RWPE1 (cell line): ENCODE measurements around the gene CACNA1S.
A peak's percentile ranks its signal among the peaks of the same experiment; 100 is the strongest.

Source experiments
- CTCF ChIA-PET: fragments of 350-600 bp; sonication (Branson Sonifier 250); formaldehyde crosslinking; extraction: SDS; loops from one replicate; lab custom pipeline; 2021; lab: Yijun Ruan, JAX
- POLR2A ChIA-PET: fragments of 400-600 bp; formaldehyde crosslinking; extraction: SDS; loops from one replicate; lab custom pipeline; 2020; ENCODE audit warnings: antibody characterized with exemption; ENCODE audit not compliant: low non-redundant PET; lab: Yijun Ruan, JAX
- DNase-seq: peaks from one replicate; pipeline ENCODE4 v3.0.0; 2012; ENCODE audit warnings: low spot score
- H3K27ac ChIP-seq: fragments of 450-650 bp; 2 replicates; pipeline ENCODE4 v1.5.1; 2017
- TF ChIP-seq, protein P1 (sequence below): fragments of 450-650 bp; conservative IDR thresholded peaks from 2 replicates; pipeline ENCODE4 v1.5.1; 2017; ENCODE audit warnings: low read depth, mild to moderate bottlenecking

The CACNA1S gene

DNA sequence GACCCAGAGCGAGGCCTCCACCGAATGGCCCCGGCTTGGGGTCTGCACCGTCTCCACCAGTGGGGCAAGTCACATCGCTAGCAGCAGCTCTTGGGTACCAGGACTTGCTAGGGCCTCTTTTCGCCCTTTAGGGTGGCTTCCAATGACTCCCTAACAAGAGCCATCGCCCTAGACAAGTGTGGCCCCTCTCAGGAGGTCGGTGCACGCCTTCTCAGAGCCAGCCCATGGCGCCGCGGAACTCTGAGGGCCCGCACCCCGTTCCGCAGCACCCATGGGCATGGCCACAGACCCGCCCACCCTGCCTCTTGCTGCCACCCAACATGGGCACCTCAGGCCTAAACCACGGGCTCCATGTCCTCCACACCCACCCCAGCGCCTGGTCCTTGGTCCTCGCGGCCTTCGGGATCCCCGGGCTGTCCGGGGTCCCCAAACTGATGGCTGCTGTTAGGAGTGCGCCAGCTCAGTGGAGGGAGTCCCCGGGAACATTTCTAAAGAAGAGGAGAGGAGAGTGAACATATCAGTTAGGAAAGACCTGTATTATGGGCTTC is 3.2 kb upstream of the CACNA1S start:
- ChIA-PET POLR2A (interaction anchor here (0.6 to 1.0 kb wide), 2 partner anchors 68 to 392 kb away, joined by 3 read pairs; partner anchors contain the start of gene CSRP1), CTCF (interaction anchor here (0.6 to 3.6 kb wide), 4 partner anchors 9 to 591 kb away, joined by 3 to 47 read pairs (median 6); no protein-coding TSS in a partner anchor)
- H3K27ac ChIP-seq: no peak overlapping the region
- TF ChIP-seq, protein P1, sequence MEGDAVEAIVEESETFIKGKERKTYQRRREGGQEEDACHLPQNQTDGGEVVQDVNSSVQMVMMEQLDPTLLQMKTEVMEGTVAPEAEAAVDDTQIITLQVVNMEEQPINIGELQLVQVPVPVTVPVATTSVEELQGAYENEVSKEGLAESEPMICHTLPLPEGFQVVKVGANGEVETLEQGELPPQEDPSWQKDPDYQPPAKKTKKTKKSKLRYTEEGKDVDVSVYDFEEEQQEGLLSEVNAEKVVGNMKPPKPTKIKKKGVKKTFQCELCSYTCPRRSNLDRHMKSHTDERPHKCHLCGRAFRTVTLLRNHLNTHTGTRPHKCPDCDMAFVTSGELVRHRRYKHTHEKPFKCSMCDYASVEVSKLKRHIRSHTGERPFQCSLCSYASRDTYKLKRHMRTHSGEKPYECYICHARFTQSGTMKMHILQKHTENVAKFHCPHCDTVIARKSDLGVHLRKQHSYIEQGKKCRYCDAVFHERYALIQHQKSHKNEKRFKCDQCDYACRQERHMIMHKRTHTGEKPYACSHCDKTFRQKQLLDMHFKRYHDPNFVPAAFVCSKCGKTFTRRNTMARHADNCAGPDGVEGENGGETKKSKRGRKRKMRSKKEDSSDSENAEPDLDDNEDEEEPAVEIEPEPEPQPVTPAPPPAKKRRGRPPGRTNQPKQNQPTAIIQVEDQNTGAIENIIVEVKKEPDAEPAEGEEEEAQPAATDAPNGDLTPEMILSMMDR: no peak
- no peak for DNase-seq

GRCh38 chr1:201114245-201115131 is 2.3 kb upstream of the CACNA1S start:
- POLR2A ChIA-PET: interaction anchor here (0.7 to 1.1 kb wide), 3 partner anchors 69 to 143 kb away, joined by 3 to 8 read pairs (median 3); no protein-coding TSS in a partner anchor
- DNase-seq: peak; percentile 99
- TF ChIP-seq, protein P1: peak; percentile 83
- H3K27ac ChIP-seq: peak overlapping the region; percentile 57
- CTCF ChIA-PET: interaction anchor here (0.5 to 3.6 kb wide), 26 partner anchors 10 to 1825 kb away, joined by 3 to 47 read pairs (median 4); no protein-coding TSS in a partner anchor

GRCh38 chr1:201113451-201114244 is 1.4 kb upstream of the CACNA1S start:
- DNase-seq: no peak
- TF ChIP-seq, protein P1: no peak
- CTCF ChIA-PET: interaction anchor here (0.6 to 3.6 kb wide), 25 partner anchors 12 to 577 kb away, joined by 3 to 47 read pairs (median 4); no protein-coding TSS in a partner anchor
- POLR2A ChIA-PET: interaction anchor here (0.7 to 1.1 kb wide), 4 partner anchors 14 to 142 kb away, joined by 3 to 8 read pairs (median 4); no protein-coding TSS in a partner anchor
- peak overlapping the region; percentile 57 for H3K27ac ChIP-seq

DNA sequence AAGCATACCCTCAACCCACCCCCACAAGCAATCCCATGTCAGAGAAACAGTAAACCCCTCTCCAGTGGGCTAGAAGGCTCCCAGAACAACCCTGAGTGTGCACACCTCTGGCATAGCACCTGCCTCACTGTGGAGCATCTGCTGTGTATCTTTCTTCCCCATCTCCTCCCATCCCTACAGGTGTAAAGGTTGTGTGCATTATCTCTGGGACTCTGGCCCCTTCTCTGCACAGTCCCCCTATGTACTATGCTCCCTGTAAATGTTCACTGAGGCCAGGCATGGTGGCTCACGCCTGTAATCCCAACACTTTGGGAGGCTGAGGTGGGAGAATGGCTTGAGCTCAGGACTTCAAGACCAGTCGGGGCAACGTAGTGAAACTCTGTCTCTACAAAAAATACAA is 700 bp upstream of the CACNA1S start:
- TF ChIP-seq, protein P1: no peak
- DNase-seq: no peak
- no peak overlapping the region for H3K27ac ChIP-seq
- POLR2A ChIA-PET: interaction anchor here (0.7 kb wide), 1 partner anchor 13 kb away, joined by 3 read pairs; no protein-coding TSS in a partner anchor
- CTCF ChIA-PET: interaction anchor here (0.9 to 3.6 kb wide), 6 partner anchors 15 to 554 kb away, joined by 3 to 47 read pairs (median 5); no protein-coding TSS in a partner anchor

GRCh38 chr1:201111672-201112071 is 554 bp downstream of the CACNA1S start:
- H3K27ac ChIP-seq: no peak overlapping the region
- ChIA-PET CTCF (interaction anchor here (0.6 kb wide), 1 partner anchor 260 kb away, joined by 4 read pairs; no protein-coding TSS in a partner anchor), POLR2A (no interaction called here)
- DNase-seq: no peak
- TF ChIP-seq, protein P1: no peak
